Measurements from ENCODE around the gene FBXO5. TPM values are rescaled to one million over a fixed set of nuclear protein-coding genes. Genes with fewer than 3 reads are reported as not detected.
A peak's percentile ranks its signal among the peaks of the same experiment; 100 is the strongest.

FBXO5 gene
- total and polyA plus RNA-seq, 9 of the 15 experiments (the other 6 are each of a cell fraction or from before 2014, with no cell fraction given), result 17.8 to 89.3 (median 62.9) TPM

- TF ChIP-seq PBX2 (CRISPR knock-in tag; IDR thresholded peaks at IDR 0.05; ENCODE audit: low read depth) (no peak), PBX2 (tag; conservative IDR thresholded peaks at IDR 0.05; ENCODE audit: low read depth) (no peak), FOXK2 (conservative IDR thresholded peaks at IDR 0.05 in 1 of 2, IDR thresholded peaks at IDR 0.05 in 1 of 2; ENCODE audit: low read depth in 2 of 2) (0 out of 4 replicates have a peak, but pooled peaks of 1 of the 2 experiments have one; percentile 41), ZMIZ1 (IDR thresholded peaks at IDR 0.05; ENCODE audit: low read depth in 2 of 2, low read length in 2 of 2) (0 out of 4 replicates have a peak, but pooled peaks of 1 of the 2 experiments have one; percentile 36), DEAF1 (CRISPR knock-in tag; IDR thresholded peaks at IDR 0.05) (peak; percentile 79), RB1 (IDR thresholded peaks at IDR 0.05; ENCODE audit: low read depth) (0 out of 2 replicates have a peak, but pooled peaks have one; percentile 20), HINFP (tag; conservative IDR thresholded peaks at IDR 0.05; ENCODE audit: low read depth) (no peak)
Measured at GRCh38 chr6:152948150-152948768, 34.6 kb downstream of the FBXO5 start (continued).
